GM12801 (cell line): ENCODE data around the gene PHLDA3.

Experiments
- CTCF ChIP-seq: IDR thresholded peaks from one replicate; pipeline ENCODE4 v1.5.1; 2011; ENCODE audit warnings: control low read depth; ENCODE audit not compliant: insufficient read length; ENCODE audit errors: extremely low read depth

The PHLDA3 gene

DNA sequence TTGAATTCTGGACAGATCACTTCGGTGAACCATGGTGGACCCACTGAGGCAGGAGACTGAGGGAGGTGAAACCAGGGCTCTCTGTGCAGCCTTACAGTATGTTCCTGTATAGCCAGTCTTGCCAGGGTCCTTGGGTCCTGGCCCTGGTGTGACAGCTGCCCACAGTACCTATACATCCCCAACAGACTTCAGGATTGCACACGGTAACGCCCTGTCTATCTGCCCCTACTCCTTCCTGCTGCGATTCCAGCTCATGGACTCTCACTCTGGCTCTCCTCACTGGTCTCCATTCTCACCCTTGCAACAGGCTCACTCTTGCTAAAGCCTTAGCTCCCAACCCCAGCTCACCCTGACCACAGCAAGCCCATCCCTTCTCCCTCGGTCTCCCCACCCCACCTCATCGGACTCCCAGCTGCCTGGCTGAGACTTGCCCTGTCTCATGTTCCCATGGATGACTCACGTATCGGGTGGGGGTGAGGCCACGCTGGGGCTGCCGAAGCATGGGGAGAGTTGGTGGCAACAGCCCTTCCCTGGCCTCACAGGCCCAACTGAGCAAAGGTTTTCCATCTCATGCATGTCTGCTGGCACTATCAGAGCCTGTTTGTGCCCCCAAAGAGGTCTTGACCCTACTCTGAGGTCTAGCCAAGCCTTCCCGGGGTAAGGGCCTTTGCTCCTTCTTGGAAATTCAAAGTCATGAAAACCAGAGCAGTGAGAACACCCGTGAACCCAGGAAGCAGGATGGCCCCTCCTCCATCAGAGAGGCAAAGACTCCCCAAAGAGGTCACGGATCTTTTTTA is 7.1 kb downstream of the PHLDA3 start:
- no peak for TF ChIP-seq CTCF

GRCh38 chr1:201460814-201461644 is 8.0 kb downstream of the PHLDA3 start:
- TF ChIP-seq CTCF: no peak

DNA sequence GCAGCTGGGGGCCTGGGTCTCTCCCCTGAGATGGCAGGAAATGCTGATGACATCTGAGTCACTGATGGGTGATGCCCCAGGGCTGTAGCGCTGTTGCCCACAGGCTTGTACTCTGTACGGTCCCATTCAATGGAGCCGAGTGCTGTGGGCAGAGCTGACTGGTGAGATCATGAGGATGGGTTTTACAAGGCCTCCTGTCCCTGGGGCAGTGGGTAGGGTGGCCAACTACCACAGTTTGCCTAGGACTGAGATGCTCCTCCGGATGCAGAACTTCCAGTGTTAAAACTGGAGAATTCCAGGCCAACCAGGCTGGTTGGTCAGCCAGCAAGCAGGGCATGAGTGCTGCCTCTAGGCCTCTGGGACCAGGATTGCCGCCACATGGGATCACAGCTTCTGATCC is 9.2 kb downstream of the PHLDA3 start:
- TF ChIP-seq CTCF: no peak

DNA sequence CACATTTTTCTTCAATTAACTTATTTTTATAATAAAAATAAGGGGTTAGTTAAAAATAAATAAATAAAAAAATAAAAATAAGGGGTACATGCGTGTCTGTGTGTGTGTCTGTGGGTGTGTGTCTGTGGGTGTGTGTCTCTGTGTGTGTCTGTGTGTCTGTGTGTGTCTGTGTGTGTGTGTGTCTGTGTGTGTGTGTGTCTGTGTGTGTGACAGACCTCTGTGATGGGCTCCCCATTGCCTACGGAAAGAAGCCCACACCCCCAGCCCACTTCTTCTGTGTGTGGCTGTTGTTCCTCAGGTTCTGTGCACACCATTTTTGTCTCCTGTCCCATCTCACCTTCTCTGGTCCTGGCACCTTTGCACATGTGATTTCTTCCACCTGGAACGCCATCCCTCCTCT is 9.9 kb downstream of the PHLDA3 start:
- TF ChIP-seq CTCF: no peak

GRCh38 chr1:201457508-201457960 is 11.5 kb downstream of the PHLDA3 start:
- TF ChIP-seq CTCF: no peak

DNA sequence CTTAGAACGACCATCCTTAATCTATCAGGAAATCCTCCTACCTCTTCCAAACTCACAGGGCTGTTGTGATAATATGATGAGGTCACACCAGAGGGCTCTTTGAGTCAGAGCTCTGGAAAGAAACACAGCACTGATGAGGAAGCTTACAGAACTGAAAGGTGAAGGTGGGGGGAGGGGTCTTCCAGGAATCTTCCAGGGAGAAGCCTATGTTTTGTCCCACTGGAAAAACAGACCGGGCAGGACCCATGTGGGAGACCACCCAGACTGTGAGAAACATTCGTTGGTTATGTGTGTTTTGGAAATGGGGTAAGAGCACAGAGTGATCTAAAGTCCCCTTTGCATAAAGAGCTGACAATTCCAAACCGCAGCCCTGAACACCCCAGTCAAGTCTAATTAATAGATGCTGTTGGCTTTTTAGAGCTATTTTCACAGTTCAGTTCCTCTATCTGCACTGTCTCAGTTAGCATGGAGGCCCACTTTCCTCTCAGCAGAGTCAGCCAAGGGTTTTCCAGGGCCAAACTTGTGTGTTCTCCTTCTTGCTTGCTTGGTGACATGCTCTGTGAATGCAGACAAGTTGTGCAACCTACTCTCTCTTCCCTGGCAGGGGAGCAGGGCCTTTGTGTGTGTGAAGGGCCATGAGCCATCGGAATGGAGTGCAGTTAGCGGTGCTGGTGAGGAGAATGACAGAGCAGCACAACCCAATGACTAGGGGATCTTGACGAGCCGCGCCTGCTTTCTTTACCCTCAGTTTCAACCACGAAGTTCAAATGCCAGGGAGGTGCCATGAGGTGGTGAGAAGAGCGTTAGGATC is 12.3 kb downstream of the PHLDA3 start:
- TF ChIP-seq CTCF: no peak

DNA sequence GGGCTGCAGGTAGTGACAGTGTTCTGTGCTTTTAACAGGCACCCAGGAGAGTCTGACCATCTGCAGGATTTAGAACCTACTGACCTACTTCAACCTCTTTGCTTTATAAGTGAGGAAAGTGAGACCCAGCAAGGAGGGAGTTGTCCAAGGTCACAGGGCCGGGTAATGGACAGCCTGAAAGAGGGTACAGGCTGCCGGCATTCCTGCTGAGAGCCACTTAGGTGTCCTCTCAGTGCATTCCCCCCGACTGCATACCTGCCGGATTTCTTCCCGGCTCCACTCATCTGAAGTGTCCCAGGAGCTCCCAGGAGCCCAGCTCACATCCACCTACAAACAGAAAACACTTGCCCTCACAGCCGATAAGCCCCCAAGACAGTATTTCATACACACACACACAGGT is 13.9 kb downstream of the PHLDA3 start:
- TF ChIP-seq CTCF: no peak
